NCI-H2107 treated with DMSO at 0.1 percent for 48 hours (cell line): Measurements from ENCODE around the gene URM1.
A peak's percentile ranks its signal among the peaks of the same experiment; 100 is the strongest.

Experiments
- DNase-seq: peaks from one replicate; lab custom pipeline; 2025; ENCODE audit not compliant: unreplicated experiment; lab: John Stamatoyannopoulos, UW

URM1 gene

GRCh38 chr9:128384801-128385495 is 13.8 kb downstream of the URM1 start:
- no peak for DNase-seq

- no peak for DNase-seq
Measured at GRCh38 chr9:128385496-128386460, 14.6 kb downstream of the URM1 start.

GRCh38 chr9:128388150-128388549 is 17.0 kb downstream of the URM1 start:
- no peak for DNase-seq

- peak; percentile 44 for DNase-seq
Measured at GRCh38 chr9:128389395-128390149, 18.4 kb downstream of the URM1 start.

GRCh38 chr9:128390150-128390812 is 19.1 kb downstream of the URM1 start:
- no peak for DNase-seq

- no peak for DNase-seq
Measured at GRCh38 chr9:128390813-128391711, 19.9 kb downstream of the URM1 start.

- DNase-seq: no peak
Measured at GRCh38 chr9:128391956-128392301, 20.8 kb downstream of the URM1 start.

GRCh38 chr9:128392302-128393144 is 21.3 kb downstream of the URM1 start:
- no peak for DNase-seq

GRCh38 chr9:128393145-128393775 is 22.1 kb downstream of the URM1 start:
- DNase-seq: no peak

- no peak for DNase-seq
Measured at GRCh38 chr9:128393970-128394369, 22.8 kb downstream of the URM1 start.

- no peak for DNase-seq
Measured at GRCh38 chr9:128394379-128395168, 23.4 kb downstream of the URM1 start.

GRCh38 chr9:128396970-128397613 is 25.9 kb downstream of the URM1 start:
- no peak for DNase-seq

- no peak for DNase-seq
Measured at GRCh38 chr9:128397831-128398230, 26.7 kb downstream of the URM1 start.

GRCh38 chr9:128399861-128400260 is 28.7 kb downstream of the URM1 start:
- no peak for DNase-seq

GRCh38 chr9:128404560-128404959 is 33.4 kb downstream of the URM1 start:
- DNase-seq: no peak

GRCh38 chr9:128405077-128405779 is 34.1 kb downstream of the URM1 start:
- no peak for DNase-seq

- no peak for DNase-seq
Measured at GRCh38 chr9:128405780-128406171, 34.6 kb downstream of the URM1 start.
